ENCODE measurements around the gene LRMDA. TPM values are rescaled to one million over a fixed set of nuclear protein-coding genes. Genes with fewer than 3 reads are reported as not detected.

LRMDA gene
- total and polyA plus RNA-seq, 10 of the 15 experiments (the other 5 are each of a cell fraction or from before 2014, with no cell fraction given), result 0.07 to 0.54 (median 0.29) TPM; not detected in 4

DNA sequence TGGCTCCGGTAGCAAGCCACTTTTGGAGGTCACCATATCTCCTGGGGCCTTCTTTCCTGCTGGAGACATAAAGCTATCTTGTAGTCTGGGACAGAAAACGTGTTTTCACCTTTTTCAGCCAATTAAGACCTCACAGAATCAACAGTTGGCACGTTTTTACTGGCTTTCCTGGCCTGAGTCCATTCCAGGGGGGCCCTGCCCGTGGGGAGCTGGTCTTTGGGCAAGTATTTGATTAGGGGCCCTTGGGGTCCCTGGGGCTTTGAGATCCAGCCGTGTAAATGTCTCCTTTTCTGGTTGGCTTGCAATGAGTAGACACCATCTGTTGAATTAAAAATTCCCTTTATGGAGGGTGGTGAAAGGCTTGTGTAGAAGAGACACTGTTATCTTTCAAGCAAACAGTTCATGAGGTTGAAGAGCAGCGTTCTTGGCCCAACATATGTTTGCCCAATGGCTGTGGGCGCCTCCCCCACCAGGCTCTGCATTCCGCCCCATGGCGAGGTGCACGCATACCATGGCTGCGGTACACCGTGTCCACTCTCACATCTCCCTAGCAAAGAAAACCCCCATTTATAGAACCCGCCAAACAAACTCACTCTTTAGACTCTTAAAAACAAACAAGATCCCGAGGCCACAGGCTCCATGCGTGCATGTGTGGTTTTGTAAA is 593.2 kb downstream of the LRMDA start (continued):
- no peak for TF ChIP-seq EGR1 (IDR thresholded peaks at IDR 0.05; ENCODE audit: borderline replicate concordance in 1 of 2, low read depth in 2 of 2, low read length in 2 of 2)
- TF ChIP-seq TCF3 (IDR thresholded peaks at IDR 0.05; ENCODE audit: borderline replicate concordance, insufficient read depth, low read depth, low read length), result no peak
- no peak for TF ChIP-seq ESRRA (IDR thresholded peaks at IDR 0.05; ENCODE audit: low read length)
- no peak for TF ChIP-seq ZZZ3 (IDR thresholded peaks at IDR 0.05; ENCODE audit: control insufficient read depth, insufficient read length, low read depth)
- TF ChIP-seq, protein P1, sequence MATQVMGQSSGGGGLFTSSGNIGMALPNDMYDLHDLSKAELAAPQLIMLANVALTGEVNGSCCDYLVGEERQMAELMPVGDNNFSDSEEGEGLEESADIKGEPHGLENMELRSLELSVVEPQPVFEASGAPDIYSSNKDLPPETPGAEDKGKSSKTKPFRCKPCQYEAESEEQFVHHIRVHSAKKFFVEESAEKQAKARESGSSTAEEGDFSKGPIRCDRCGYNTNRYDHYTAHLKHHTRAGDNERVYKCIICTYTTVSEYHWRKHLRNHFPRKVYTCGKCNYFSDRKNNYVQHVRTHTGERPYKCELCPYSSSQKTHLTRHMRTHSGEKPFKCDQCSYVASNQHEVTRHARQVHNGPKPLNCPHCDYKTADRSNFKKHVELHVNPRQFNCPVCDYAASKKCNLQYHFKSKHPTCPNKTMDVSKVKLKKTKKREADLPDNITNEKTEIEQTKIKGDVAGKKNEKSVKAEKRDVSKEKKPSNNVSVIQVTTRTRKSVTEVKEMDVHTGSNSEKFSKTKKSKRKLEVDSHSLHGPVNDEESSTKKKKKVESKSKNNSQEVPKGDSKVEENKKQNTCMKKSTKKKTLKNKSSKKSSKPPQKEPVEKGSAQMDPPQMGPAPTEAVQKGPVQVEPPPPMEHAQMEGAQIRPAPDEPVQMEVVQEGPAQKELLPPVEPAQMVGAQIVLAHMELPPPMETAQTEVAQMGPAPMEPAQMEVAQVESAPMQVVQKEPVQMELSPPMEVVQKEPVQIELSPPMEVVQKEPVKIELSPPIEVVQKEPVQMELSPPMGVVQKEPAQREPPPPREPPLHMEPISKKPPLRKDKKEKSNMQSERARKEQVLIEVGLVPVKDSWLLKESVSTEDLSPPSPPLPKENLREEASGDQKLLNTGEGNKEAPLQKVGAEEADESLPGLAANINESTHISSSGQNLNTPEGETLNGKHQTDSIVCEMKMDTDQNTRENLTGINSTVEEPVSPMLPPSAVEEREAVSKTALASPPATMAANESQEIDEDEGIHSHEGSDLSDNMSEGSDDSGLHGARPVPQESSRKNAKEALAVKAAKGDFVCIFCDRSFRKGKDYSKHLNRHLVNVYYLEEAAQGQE (IDR thresholded peaks at IDR 0.05; ENCODE audit: low read depth, low read length), result no peak
- TF ChIP-seq SRF (IDR thresholded peaks at IDR 0.05; ENCODE audit: low read depth in 2 of 2, low read length in 2 of 2), result no peak
- no peak for TF ChIP-seq POU2F2 (IDR thresholded peaks at IDR 0.05; ENCODE audit: borderline replicate concordance, low read depth, low read length)
- no peak for TF ChIP-seq USF1 (IDR thresholded peaks at IDR 0.05; ENCODE audit: borderline replicate concordance, extremely low read length, insufficient read depth, low read depth, low read length)
- TF ChIP-seq BACH1 (IDR thresholded peaks at IDR 0.05; ENCODE audit: borderline replicate concordance), result no peak

Data from GM12878 (cell line).